Mucosa of gallbladder (tissue), 1 donor: ENCODE data around the gene CYP51A1. TPM values are rescaled to one million over a fixed set of nuclear protein-coding genes. Genes with fewer than 3 reads are reported as not detected.

Experiments
- total RNA-seq: library from RNA; stranded (reverse); gene quantifications from one replicate; pipeline ENCODE4 v1.2.1, GENCODE V29; 2021
- donor health status: DM: no; HTN: no; CAD: no.

CYP51A1 gene
- total RNA-seq, 1 donor from 2014 or later = 284 TPM

Other genes starting within 250 kb of the CYP51A1 start
- 133 TPM for gene AKAP9, start 193.6 kb downstream of the CYP51A1 start, total RNA-seq
- gene LRRD1, start 44.7 kb upstream of the CYP51A1 start, total RNA-seq = not detected
- 52.3 TPM for gene KRIT1, start 111.4 kb upstream of the CYP51A1 start, total RNA-seq
- gene ANKIB1, start 111.5 kb upstream of the CYP51A1 start, total RNA-seq = 55.9 TPM